NCI-H1092 (cell line): ENCODE measurements around the gene SYT14.

ENCODE experiments used
- DNase-seq: peaks from one replicate; lab custom pipeline; 2025; lab: John Stamatoyannopoulos, UW

SYT14 gene

GRCh38 chr1:210207597-210208450, 269.8 kb downstream of the SYT14 start:
- no peak for DNase-seq

- no peak for DNase-seq
These were observed 275.3 kb downstream of the SYT14 start for GRCh38 chr1:210213335-210213734.

GRCh38 chr1:210214573-210215409, 276.8 kb downstream of the SYT14 start:
- no peak for DNase-seq

- DNase-seq = no peak
These were observed 279.5 kb downstream of the SYT14 start for GRCh38 chr1:210217482-210217881.

GRCh38 chr1:210218047-210218446, 280.0 kb downstream of the SYT14 start:
- DNase-seq = no peak
